ENCODE results near the gene SLCO3A1.

Gene SLCO3A1

GRCh38 chr15:91884606-91885005, 31.1 kb downstream of the SLCO3A1 start:
- H3K4me3 ChIP-seq (replicated peaks; ENCODE audit: low read depth, low read length), result no peak overlapping the region
- DNase-seq (ENCODE audit: extremely low read depth, low read depth), result no peak
- no peak for TF ChIP-seq CTCF (IDR thresholded peaks at IDR 0.05; ENCODE audit: low read depth, low read length, missing control alignments)

- no peak for DNase-seq (ENCODE audit: extremely low read depth, low read depth)
- no peak overlapping the region for H3K4me3 ChIP-seq (replicated peaks; ENCODE audit: low read depth, low read length)
- no peak for TF ChIP-seq CTCF (IDR thresholded peaks at IDR 0.05; ENCODE audit: low read depth, low read length, missing control alignments)
Measured at GRCh38 chr15:91885054-91885453, 31.5 kb downstream of the SLCO3A1 start.

DNA sequence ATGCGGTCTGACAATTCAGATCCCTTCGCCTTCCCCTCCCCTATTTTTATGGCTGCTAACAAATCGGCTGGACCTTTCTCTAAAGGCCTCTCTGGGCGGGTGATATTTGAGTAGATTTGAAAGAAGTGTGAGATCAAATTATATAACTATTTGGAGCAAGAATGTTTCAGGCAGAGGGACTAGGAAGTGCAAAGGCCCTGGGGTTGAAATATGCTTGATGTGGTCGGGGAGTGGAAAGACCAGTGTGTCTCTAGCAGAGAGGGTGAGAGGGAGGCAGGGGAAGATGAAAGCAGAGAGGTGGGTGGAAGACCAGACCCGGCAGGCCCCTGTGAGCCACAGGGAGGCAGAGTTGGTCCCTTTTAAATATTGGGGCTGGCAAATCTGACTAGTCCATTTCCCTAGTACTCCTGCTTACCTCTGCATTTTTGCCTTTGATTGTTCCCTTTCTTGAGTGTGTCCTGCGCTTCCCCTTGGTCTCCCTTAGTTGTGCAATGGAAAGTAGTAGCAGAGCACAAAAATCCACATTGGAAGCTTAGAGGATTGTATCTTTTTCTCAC, 32.3 kb downstream of the SLCO3A1 start:
- DNase-seq (ENCODE audit: extremely low read depth, low read depth), result no peak

DNA sequence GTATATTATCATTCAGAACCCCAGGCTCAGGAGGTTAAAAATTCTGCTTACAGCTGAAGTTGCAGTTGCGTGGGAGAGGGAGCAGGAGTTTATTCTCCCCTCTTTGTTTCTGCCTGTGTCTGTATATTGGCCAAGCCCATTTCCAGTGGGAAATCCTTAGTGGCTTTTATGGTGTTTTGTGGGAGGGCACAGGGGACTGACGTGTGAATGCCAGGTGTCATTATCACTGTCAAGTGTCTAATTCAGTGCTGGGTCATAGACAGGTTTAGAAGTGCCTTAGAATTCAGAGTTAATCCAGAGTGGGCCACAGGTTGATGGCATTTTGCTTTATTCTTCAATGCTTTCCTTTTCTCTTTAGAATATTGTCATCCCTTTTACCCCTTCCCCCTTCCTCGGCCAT, 33.4 kb downstream of the SLCO3A1 start:
- no peak overlapping the region for H3K4me3 ChIP-seq (replicated peaks; ENCODE audit: low read depth, low read length)
- no peak for TF ChIP-seq CTCF (IDR thresholded peaks at IDR 0.05; ENCODE audit: low read depth, low read length, missing control alignments)
- DNase-seq (ENCODE audit: extremely low read depth, low read depth), result no peak

More for the DNA sequence above, 32.3 kb downstream of the SLCO3A1 start:
- no peak overlapping the region for H3K4me3 ChIP-seq (replicated peaks; ENCODE audit: low read depth, low read length)
- no peak for TF ChIP-seq CTCF (IDR thresholded peaks at IDR 0.05; ENCODE audit: low read depth, low read length, missing control alignments)

DNA sequence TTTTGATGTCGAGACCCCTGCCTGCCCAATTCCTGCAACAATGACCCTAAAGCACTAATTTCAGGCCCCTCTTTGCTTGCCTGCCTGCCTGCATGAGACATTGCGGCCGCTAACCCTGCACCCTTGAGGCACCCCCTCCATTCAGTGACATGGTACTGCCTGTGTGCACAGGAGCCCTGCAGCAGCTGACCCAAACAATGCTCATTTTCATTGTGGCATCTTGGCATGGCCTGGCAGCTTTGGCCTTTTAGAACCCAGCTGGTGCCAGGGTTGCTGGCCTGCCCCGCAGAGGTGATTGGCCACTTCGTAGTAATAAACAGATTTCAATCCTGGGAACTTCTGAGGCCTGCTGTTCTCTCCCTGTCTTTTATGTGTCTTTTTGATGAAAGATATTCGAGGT, 33.8 kb downstream of the SLCO3A1 start:
- H3K4me3 ChIP-seq (replicated peaks; ENCODE audit: low read depth, low read length), result no peak overlapping the region
- DNase-seq (ENCODE audit: extremely low read depth, low read depth), result no peak
- TF ChIP-seq CTCF (IDR thresholded peaks at IDR 0.05; ENCODE audit: low read depth, low read length, missing control alignments), result no peak

DNA sequence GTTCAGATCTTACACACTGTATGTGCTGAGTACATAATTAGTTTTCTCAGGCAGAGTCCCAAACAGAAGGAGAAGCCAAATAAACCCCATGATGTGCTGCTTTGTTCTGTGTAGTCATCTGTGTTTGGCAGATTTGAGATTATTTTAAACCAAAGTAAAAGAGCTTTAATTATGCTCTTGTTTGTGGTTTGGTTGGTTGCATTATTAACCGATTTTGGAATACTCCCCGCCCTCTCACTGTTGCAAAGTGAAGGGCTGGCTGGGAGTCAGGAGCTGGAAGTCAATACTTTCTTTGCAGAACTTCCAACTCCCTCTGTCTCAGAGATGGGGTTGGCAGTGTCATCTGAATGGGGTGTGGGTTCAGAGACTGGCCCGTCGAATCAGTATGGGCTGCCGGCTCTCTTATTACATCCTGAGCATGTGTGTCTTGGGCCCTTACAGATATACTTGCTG, 34.4 kb downstream of the SLCO3A1 start:
- no peak overlapping the region for H3K4me3 ChIP-seq (replicated peaks; ENCODE audit: low read depth, low read length)
- DNase-seq (ENCODE audit: extremely low read depth, low read depth), result no peak
- TF ChIP-seq CTCF (IDR thresholded peaks at IDR 0.05; ENCODE audit: low read depth, low read length, missing control alignments), result no peak
